Neural cell (in vitro differentiated cells): ENCODE results near the gene SDC4. TPM values are rescaled to one million over a fixed set of nuclear protein-coding genes. Genes with fewer than 3 reads are reported as not detected.

Experiments used
- H2AFZ ChIP-seq: fragments of 200-600, 300-800 bp; sonication (generic), shearing (Covaris generic); 2 replicates; pipeline ENCODE4 v1.6.0; 2014; ENCODE audit warnings: low read depth, mild to moderate bottlenecking, antibody characterized with exemption, low read length, moderate library complexity
- H3F3A ChIP-seq: fragments of 200-600 bp; shearing (Covaris generic); 2 replicates; pipeline ENCODE4 v1.6.1; 2016; ENCODE audit warnings: mild to moderate bottlenecking, moderate library complexity, mixed read lengths, antibody characterized with exemption, low read length; ENCODE audit not compliant: insufficient read depth, poor library complexity, severe bottlenecking
- H3K27ac ChIP-seq: fragments of 200-600, 300-800 bp; sonication (generic), shearing (Covaris generic); 2 replicates; pipeline ENCODE4 v1.5.1; 2014; ENCODE audit warnings: mild to moderate bottlenecking, low read length, moderate library complexity
- H3K27me3 ChIP-seq: fragments of 300-800, 200-600 bp; sonication (generic), shearing (Covaris generic); 2 replicates; pipeline ENCODE4 v1.6.0; 2014; ENCODE audit warnings: mild to moderate bottlenecking, low read depth, low read length, moderate library complexity; ENCODE audit not compliant: insufficient read depth
- H3K36me3 ChIP-seq: fragments of 300-800, 200-600 bp; sonication (generic), shearing (Covaris generic); 2 replicates; pipeline ENCODE4 v1.5.1; 2014; ENCODE audit warnings: mild to moderate bottlenecking, antibody characterized with exemption, low read length, moderate library complexity; ENCODE audit not compliant: insufficient read depth
- H3K4me2 ChIP-seq: fragments of 300-800, 200-600 bp; sonication (generic), shearing (Covaris generic); 2 replicates; pipeline ENCODE4 v1.6.0; 2014; ENCODE audit warnings: mild to moderate bottlenecking, low read length
- H3K4me3 ChIP-seq: fragments of 300-800, 200-600 bp; sonication (generic), shearing (Covaris generic); 2 replicates; pipeline ENCODE4 v1.5.1; 2014; ENCODE audit warnings: mild to moderate bottlenecking, low read length, moderate library complexity
- H3K79me2 ChIP-seq: fragments of 200-600 bp; shearing (Covaris generic); replicated peaks from 2 replicates; pipeline ENCODE4 v1.6.0; 2014; ENCODE audit warnings: mild to moderate bottlenecking, low read length, moderate library complexity; ENCODE audit not compliant: insufficient read depth
- H3K9ac ChIP-seq: fragments of 300-800, 200-600 bp; sonication (generic), shearing (Covaris generic); 2 replicates; pipeline ENCODE4 v1.6.1; 2016; ENCODE audit warnings: mild to moderate bottlenecking, low read length, mixed read lengths
- H3K9me2 ChIP-seq: fragments of 200-600 bp; shearing (Covaris generic); 2 replicates; pipeline ENCODE4 v1.6.1; 2016; ENCODE audit warnings: mild to moderate bottlenecking, low read length, mixed read lengths; ENCODE audit not compliant: insufficient read depth
- H3K9me3 ChIP-seq: fragments of 200-600, 300-800 bp; sonication (generic), shearing (Covaris generic); 2 replicates; pipeline ENCODE4 v1.6.1; 2016; ENCODE audit warnings: mild to moderate bottlenecking, mixed run types, low read length, moderate library complexity, mixed read lengths
- H4K20me1 ChIP-seq: fragments of 200-600 bp; shearing (Covaris generic); 2 replicates; pipeline ENCODE4 v1.6.1; 2016; ENCODE audit warnings: mild to moderate bottlenecking, mixed run types; ENCODE audit not compliant: insufficient read depth
- CTCF ChIP-seq: fragments of 450-650 bp; IDR thresholded peaks from 2 replicates; pipeline ENCODE4 v1.5.1; 2014; ENCODE audit warnings: antibody characterized with exemption, mild to moderate bottlenecking, moderate library complexity; ENCODE audit not compliant: poor library complexity, severe bottlenecking
- EP300 ChIP-seq: fragments of 450-650 bp; conservative IDR thresholded peaks from 2 replicates; pipeline ENCODE4 v1.6.1; 2014; ENCODE audit warnings: antibody characterized with exemption, mild to moderate bottlenecking, moderate library complexity; ENCODE audit not compliant: poor library complexity, severe bottlenecking
- EZH2 ChIP-seq: fragments of 200-600, 300-800 bp; shearing (Covaris generic), sonication (generic); IDR thresholded peaks from 2 replicates; pipeline ENCODE4 v1.6.1; 2014; ENCODE audit warnings: antibody characterized with exemption, low read length, borderline replicate concordance, mild to moderate bottlenecking; ENCODE audit not compliant: insufficient read depth, poor library complexity, severe bottlenecking
- MXI1 ChIP-seq: fragments of 450-650 bp; conservative IDR thresholded peaks from 2 replicates; pipeline ENCODE4 v1.6.1; 2014; ENCODE audit warnings: antibody characterized with exemption, mild to moderate bottlenecking; ENCODE audit not compliant: poor library complexity, severe bottlenecking
- POLR2AphosphoS5 ChIP-seq: IDR thresholded peaks from 2 replicates; pipeline ENCODE4 v1.6.1; 2012
- RAD21 ChIP-seq: fragments of 450-650 bp; conservative IDR thresholded peaks from 2 replicates; pipeline ENCODE4 v1.6.1; 2014; ENCODE audit warnings: antibody characterized with exemption, mild to moderate bottlenecking, moderate library complexity
- REST ChIP-seq: IDR thresholded peaks from 2 replicates; pipeline ENCODE4 v1.6.1; 2012; ENCODE audit warnings: borderline replicate concordance
- SMC3 ChIP-seq: fragments of 450-650 bp; conservative IDR thresholded peaks from 2 replicates; pipeline ENCODE4 v1.6.1; 2014; ENCODE audit warnings: antibody characterized with exemption, mild to moderate bottlenecking, moderate library complexity; ENCODE audit not compliant: poor library complexity
- TAF1 ChIP-seq: IDR thresholded peaks from 2 replicates; pipeline ENCODE4 v1.6.1; 2012; ENCODE audit warnings: low read depth
- polyA plus RNA-seq: library from polyadenylated mRNA; depleted of rRNA; stranded (reverse); fragments of >200 nt; gene quantifications from 2 replicates; pipeline ENCODE4 v1.2.3, GENCODE V29; 2014

The SDC4 gene
- polyA plus RNA-seq, 1 donor from 2014 or later: not detected

- Histone ChIP-seq H3K4me2 (no peak overlapping the region), H3K9me3 (no peaks in the 10 kb centered on the region), H2AFZ (no peak overlapping the region), H3K9me2 (no peaks in the 10 kb centered on the region), H3K36me3 (no peaks in the 10 kb centered on the region), H3K27ac (no peak overlapping the region), H4K20me1 (no peaks in the 10 kb centered on the region), H3K79me2 (peaks cover 28% of the 10 kb centered on the region), H3K27me3 (no peaks in the 10 kb centered on the region), H3F3A (no peaks in the 10 kb centered on the region), H3K9ac (no peak overlapping the region), H3K4me3 (no peak overlapping the region)
- TF ChIP-seq EP300 (no peak), CTCF (no peak), REST (no peak)
These were observed 18.9 kb upstream of the SDC4 start for GRCh38 chr20:45367126-45367525.

- Histone ChIP-seq H3K27ac (no peak overlapping the region), H3F3A (no peaks in the 10 kb centered on the region), H3K4me3 (no peak overlapping the region), H3K79me2 (peaks cover 28% of the 10 kb centered on the region), H4K20me1 (no peaks in the 10 kb centered on the region), H3K4me2 (no peak overlapping the region), H3K27me3 (no peaks in the 10 kb centered on the region), H3K9me3 (no peaks in the 10 kb centered on the region), H3K36me3 (no peaks in the 10 kb centered on the region), H3K9me2 (no peaks in the 10 kb centered on the region), H2AFZ (no peak overlapping the region), H3K9ac (no peak overlapping the region)
- no peak for TF ChIP-seq EP300
- TF ChIP-seq POLR2AphosphoS5: no peak
- no peak for TF ChIP-seq CTCF
- no peak for TF ChIP-seq MXI1
- TF ChIP-seq REST: no peak
- TF ChIP-seq TAF1: no peak
- no peak for TF ChIP-seq EZH2
- TF ChIP-seq SMC3: no peak
- TF ChIP-seq RAD21: no peak
These were observed 18.4 kb upstream of the SDC4 start for GRCh38 chr20:45366631-45367030.
